MM.1S (cell line): ENCODE measurements around the gene ADAMTSL2.

ENCODE experiments used
- DNase-seq: peaks from one replicate; pipeline ENCODE4 v3.0.0-alpha.2; 2015
- H2AFZ ChIP-seq: fragments of 300-600 bp; sonication (generic); 2 replicates; pipeline ENCODE4 v1.6.0; 2016; ENCODE audit warnings: antibody characterized with exemption, low read length
- H3F3A ChIP-seq: fragments of 300-600 bp; sonication (generic); 2 replicates; pipeline ENCODE4 v1.6.1; 2016; ENCODE audit warnings: mild to moderate bottlenecking, antibody characterized with exemption, low read length, moderate library complexity, mixed read lengths; ENCODE audit not compliant: insufficient read depth
- H3K27ac ChIP-seq: fragments of 300-600 bp; sonication (generic); 2 replicates; pipeline ENCODE4 v1.5.1; 2016; ENCODE audit warnings: mild to moderate bottlenecking, low read length
- H3K27me3 ChIP-seq: fragments of 300-600 bp; sonication (generic); replicated peaks from 2 replicates; pipeline ENCODE4 v1.6.0; 2016; ENCODE audit warnings: low read length; ENCODE audit not compliant: insufficient read depth
- H3K36me3 ChIP-seq: fragments of 300-600 bp; sonication (generic); replicated peaks from 2 replicates; pipeline ENCODE4 v1.6.1; 2016; ENCODE audit warnings: mild to moderate bottlenecking, low read length, mixed read lengths; ENCODE audit not compliant: insufficient read depth
- H3K4me1 ChIP-seq: fragments of 300-600 bp; sonication (generic); 2 replicates; pipeline ENCODE4 v1.6.1; 2016; ENCODE audit warnings: low read length, mixed read lengths
- H3K4me2 ChIP-seq: fragments of 300-600 bp; sonication (generic); 2 replicates; pipeline ENCODE4 v1.6.0; 2016; ENCODE audit warnings: low read depth, low read length
- H3K4me3 ChIP-seq: fragments of 300-600 bp; sonication (generic); 2 replicates; pipeline ENCODE4 v1.5.1; 2016; ENCODE audit warnings: low read length, mixed read lengths
- H3K79me2 ChIP-seq: fragments of 300-600 bp; sonication (generic); 2 replicates; pipeline ENCODE4 v1.6.1; 2016; ENCODE audit warnings: mixed run types, low read length, mixed read lengths
- H3K9ac ChIP-seq: fragments of 300-600 bp; sonication (generic); 2 replicates; pipeline ENCODE4 v1.6.1; 2016; ENCODE audit warnings: low read length, mixed read lengths
- H3K9me2 ChIP-seq: fragments of 300-600 bp; sonication (generic); replicated peaks from 2 replicates; pipeline ENCODE4 v1.6.1; 2016; ENCODE audit warnings: mild to moderate bottlenecking, low read length, mixed read lengths; ENCODE audit not compliant: insufficient read depth
- H3K9me3 ChIP-seq: fragments of 300-600 bp; sonication (generic); replicated peaks from 2 replicates; pipeline ENCODE4 v1.6.1; 2016; ENCODE audit warnings: mild to moderate bottlenecking, low read length, mixed read lengths; ENCODE audit not compliant: insufficient read depth
- H4K20me1 ChIP-seq: fragments of 300-600 bp; sonication (generic); 2 replicates; pipeline ENCODE4 v1.6.1; 2016; ENCODE audit warnings: mild to moderate bottlenecking, low read length, moderate library complexity, mixed read lengths; ENCODE audit not compliant: insufficient read depth
- CTCF ChIP-seq: fragments of 300-600 bp; sonication (generic); IDR thresholded peaks from 2 replicates; pipeline ENCODE4 v1.5.1; 2016; ENCODE audit warnings: antibody characterized with exemption, low read length, mixed read lengths
- EZH2 ChIP-seq: fragments of 300-600 bp; sonication (generic); optimal IDR thresholded peaks from 2 replicates; pipeline ENCODE3; 2017; ENCODE audit warnings: low read depth, mild to moderate bottlenecking, antibody characterized with exemption, low read length, mixed read lengths
- EZH2phosphoT487 ChIP-seq: fragments of 300-600 bp; sonication (generic); IDR thresholded peaks from 2 replicates; pipeline ENCODE4 v1.6.1; 2018; ENCODE audit warnings: antibody characterized with exemption, low read length

Gene ADAMTSL2

DNA sequence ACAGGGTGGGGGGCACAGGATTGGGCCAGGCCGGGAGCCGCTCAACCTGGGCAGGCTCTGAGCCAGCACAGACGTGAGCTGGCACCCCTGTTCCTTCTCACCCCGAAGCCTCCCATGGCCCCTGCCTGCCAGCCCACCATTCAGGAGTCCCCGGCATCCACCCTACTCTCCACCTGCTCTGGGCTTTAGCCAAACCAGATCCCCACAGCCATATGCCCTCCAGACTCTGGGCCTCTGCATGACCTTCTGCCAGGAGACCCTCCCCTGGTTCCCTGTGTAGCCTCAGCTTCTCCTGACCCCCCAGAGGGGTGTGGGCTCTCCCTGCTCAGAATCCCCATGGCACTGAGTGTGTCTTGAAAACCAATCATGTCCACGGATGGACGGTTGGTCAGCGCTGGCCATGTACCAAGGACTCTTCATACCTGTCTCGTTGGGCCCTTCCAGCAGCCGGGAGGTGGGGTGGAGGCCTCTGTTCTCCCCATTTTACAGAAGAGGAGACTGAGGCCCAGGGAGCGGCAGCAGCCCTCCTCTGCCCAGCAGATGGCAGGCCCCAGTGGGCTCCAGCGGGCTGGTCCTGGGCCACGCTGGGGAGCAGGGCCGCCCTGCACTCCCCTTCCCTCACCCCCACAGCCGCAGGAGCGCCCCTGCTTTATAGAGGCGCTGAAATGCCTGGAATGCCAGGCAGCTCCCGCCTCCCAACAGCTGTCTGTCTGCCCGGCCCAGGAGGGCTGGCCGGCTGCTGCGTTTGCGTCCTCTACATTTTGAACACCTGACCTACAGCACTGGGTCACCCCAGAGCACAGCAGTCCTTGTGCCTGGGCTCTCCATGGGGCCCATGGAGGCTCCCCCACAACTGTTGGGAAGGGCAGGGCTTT is 6.3 kb upstream of the ADAMTSL2 start:
- Histone ChIP-seq H3K27me3 (peaks cover 96% of the 10 kb centered on the region), H3K4me1 (no peaks in the 10 kb centered on the region), H3K4me2 (no peak overlapping the region), H3K9ac (no peak overlapping the region), H3K27ac (no peak overlapping the region), H3K9me2 (no peaks in the 10 kb centered on the region), H2AFZ (no peak overlapping the region), H3K79me2 (no peaks in the 10 kb centered on the region), H4K20me1 (no peaks in the 10 kb centered on the region), H3K36me3 (no peaks in the 10 kb centered on the region), H3K4me3 (no peak overlapping the region), H3K9me3 (no peaks in the 10 kb centered on the region), H3F3A (no peaks in the 10 kb centered on the region)
- no peak for TF ChIP-seq EZH2phosphoT487
- TF ChIP-seq EZH2 = no peak
- no peak for DNase-seq

GRCh38 chr9:133528876-133529241 is 5.6 kb upstream of the ADAMTSL2 start:
- H3K27ac ChIP-seq = no peak overlapping the region
- TF ChIP-seq CTCF = no peak
- no peak for TF ChIP-seq EZH2
- no peak for TF ChIP-seq EZH2phosphoT487
- no peaks in the 10 kb centered on the region for H3K4me1 ChIP-seq
- H3K9ac ChIP-seq = no peak overlapping the region
- no peaks in the 10 kb centered on the region for H3K36me3 ChIP-seq
- H3K4me2 ChIP-seq = no peak overlapping the region
- H3K9me3 ChIP-seq = no peaks in the 10 kb centered on the region
- H3K9me2 ChIP-seq = no peaks in the 10 kb centered on the region
- no peaks in the 10 kb centered on the region for H3F3A ChIP-seq
- H3K79me2 ChIP-seq = no peaks in the 10 kb centered on the region
- peaks cover 96% of the 10 kb centered on the region for H3K27me3 ChIP-seq
- no peak overlapping the region for H3K4me3 ChIP-seq
- no peak for DNase-seq
- H4K20me1 ChIP-seq = no peaks in the 10 kb centered on the region
- no peak overlapping the region for H2AFZ ChIP-seq

DNA sequence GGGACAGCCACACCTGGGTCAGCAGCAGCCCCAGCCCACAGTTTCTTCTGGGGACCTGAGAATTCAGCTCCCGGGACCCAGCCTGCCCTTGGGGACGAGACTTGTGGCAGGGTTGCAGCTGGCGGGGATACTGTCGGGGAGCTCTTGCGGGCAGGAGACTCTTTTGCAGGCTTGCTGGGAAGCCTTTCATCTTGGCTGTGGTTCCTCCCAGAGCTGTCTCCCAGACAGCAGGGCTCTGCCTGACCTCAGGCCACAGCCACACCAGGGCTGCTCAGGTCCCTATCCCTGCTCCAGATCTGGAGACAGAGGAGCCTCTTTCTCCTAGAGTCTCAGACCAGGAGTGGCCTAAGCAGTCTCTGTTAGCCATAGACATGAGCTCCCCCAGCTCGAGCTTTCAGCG is 5.0 kb upstream of the ADAMTSL2 start:
- DNase-seq = no peak
- Histone ChIP-seq H3K4me2 (no peak overlapping the region), H4K20me1 (no peaks in the 10 kb centered on the region), H3K27ac (no peak overlapping the region), H2AFZ (no peak overlapping the region), H3K79me2 (no peaks in the 10 kb centered on the region), H3K9me3 (no peaks in the 10 kb centered on the region), H3K36me3 (no peaks in the 10 kb centered on the region), H3K9ac (no peak overlapping the region), H3F3A (no peaks in the 10 kb centered on the region), H3K4me1 (no peaks in the 10 kb centered on the region), H3K27me3 (peaks cover 96% of the 10 kb centered on the region), H3K9me2 (no peaks in the 10 kb centered on the region), H3K4me3 (no peak overlapping the region)
- TF ChIP-seq EZH2phosphoT487 (no peak), CTCF (no peak), EZH2 (no peak)

- DNase-seq = no peak
- no peaks in the 10 kb centered on the region for H3K9me2 ChIP-seq
- H3K36me3 ChIP-seq = no peaks in the 10 kb centered on the region
- no peaks in the 10 kb centered on the region for H3K4me1 ChIP-seq
- no peak overlapping the region for H2AFZ ChIP-seq
- H3K9me3 ChIP-seq = no peaks in the 10 kb centered on the region
- no peaks in the 10 kb centered on the region for H3F3A ChIP-seq
- no peak overlapping the region for H3K27ac ChIP-seq
- no peak overlapping the region for H3K4me2 ChIP-seq
- H3K27me3 ChIP-seq = peaks cover 96% of the 10 kb centered on the region
- no peak overlapping the region for H3K4me3 ChIP-seq
- TF ChIP-seq EZH2 (no peak), CTCF (no peak), EZH2phosphoT487 (no peak)
- H3K79me2 ChIP-seq = no peaks in the 10 kb centered on the region
- no peak overlapping the region for H3K9ac ChIP-seq
- H4K20me1 ChIP-seq = no peaks in the 10 kb centered on the region
These were observed 4.6 kb upstream of the ADAMTSL2 start for GRCh38 chr9:133529874-133530273.
